HG02571 (cell line): ENCODE data around the gene TP53I13.
"Not testable (repeated sequence)": the region's sequence is repeated elsewhere in the genome, so short reads cannot be mapped to it uniquely, and the experiment has no call there.

Experiments used
- ATAC-seq: cut with Tn5 transposase; IDR thresholded peaks from one replicate; pipeline ENCODE4 v1.9.1; 2021; ENCODE audit warnings: mild to moderate bottlenecking, moderate library complexity; ENCODE audit not compliant: unreplicated experiment

The TP53I13 gene, protein sequence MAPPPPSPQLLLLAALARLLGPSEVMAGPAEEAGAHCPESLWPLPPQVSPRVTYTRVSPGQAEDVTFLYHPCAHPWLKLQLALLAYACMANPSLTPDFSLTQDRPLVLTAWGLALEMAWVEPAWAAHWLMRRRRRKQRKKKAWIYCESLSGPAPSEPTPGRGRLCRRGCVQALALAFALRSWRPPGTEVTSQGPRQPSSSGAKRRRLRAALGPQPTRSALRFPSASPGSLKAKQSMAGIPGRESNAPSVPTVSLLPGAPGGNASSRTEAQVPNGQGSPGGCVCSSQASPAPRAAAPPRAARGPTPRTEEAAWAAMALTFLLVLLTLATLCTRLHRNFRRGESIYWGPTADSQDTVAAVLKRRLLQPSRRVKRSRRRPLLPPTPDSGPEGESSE

GRCh38 chr17:29568331-29569244, at the start of gene TP53I13:
TP53I13 (plus strand) TSS chr17:29568701; CDS start chr17:29568759, 58 bp downstream.
- ATAC-seq: no peak

GRCh38 chr17:29524692-29525091, 43.8 kb upstream of the TP53I13 start:
- no peak for ATAC-seq

GRCh38 chr17:29526322-29526721, 42.2 kb upstream of the TP53I13 start:
- ATAC-seq: no peak

DNA sequence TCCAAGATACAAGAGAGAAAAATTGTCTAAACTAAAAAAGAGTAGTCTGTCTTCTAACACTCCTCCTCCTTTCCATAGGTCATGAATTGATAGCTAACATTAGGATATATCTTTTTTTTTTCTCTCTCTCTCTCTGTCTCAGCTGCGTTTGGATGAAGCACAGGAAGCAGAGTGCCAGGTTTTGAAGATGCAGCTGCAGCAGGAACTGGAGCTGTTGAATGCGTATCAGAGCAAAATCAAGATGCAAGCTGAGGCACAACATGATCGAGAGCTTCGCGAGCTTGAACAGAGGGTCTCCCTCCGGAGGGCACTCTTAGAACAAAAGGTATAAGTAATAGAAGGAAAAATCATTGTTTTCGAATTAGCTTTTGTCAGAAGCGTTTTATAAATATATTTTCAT, 34.5 kb upstream of the TP53I13 start:
- ATAC-seq: no peak

- ATAC-seq: no peak
Measured at GRCh38 chr17:29544066-29544465, 24.4 kb upstream of the TP53I13 start.

DNA sequence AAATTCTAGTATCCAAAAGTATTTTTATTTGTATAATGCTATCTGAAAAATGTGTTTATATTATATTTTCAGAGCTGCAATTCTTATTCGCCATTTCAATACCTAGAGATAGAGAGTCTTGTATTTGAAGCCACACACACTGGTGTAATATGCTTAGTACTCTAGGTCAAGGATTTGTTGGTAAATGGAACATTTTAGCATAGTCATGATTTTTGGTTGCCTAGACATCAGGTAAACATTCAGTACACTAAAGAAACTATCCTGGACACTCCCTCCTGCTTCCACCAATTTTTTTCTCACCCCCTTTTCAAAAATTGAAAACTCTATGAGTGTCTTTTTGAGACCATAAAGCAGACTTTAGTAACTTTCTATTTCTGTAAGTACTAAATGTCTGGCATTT, 22.4 kb upstream of the TP53I13 start:
- ATAC-seq: no peak

GRCh38 chr17:29546830-29547229, 21.7 kb upstream of the TP53I13 start:
- ATAC-seq: no peak

DNA sequence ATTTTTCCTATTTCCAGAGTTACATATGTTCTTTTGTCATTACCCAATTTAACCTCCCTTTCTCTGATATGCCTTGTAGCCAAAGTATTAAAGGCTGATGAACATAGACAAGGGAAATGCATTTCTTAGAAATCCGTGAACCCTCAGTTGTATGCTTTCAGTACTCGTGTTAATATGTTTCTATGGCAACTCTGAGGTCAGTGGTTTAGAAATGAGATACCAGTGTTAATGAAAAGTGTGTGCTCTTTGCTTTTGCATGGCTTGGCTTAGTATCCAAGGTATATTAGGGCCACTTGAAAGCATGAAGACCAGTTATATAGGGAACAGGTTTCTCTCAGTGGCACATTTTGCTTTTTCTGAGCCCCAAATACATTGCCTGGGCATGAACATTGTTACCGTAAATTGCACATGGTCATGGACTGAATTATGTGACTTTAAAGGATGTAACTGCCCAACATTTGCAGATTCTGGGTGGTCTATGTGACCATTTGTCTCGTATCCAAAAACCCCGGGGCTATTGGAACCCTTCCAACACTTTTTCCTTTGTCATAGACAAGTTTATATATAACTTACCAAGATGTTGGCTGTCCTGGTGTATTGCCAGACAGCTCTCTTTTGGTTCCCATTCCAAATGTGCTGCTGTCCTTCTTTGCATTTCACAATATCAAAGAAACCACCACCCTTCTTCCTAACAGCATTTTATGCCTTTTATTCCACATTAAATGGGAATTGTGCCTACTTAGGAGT, 19.2 kb upstream of the TP53I13 start:
- ATAC-seq: no peak

DNA sequence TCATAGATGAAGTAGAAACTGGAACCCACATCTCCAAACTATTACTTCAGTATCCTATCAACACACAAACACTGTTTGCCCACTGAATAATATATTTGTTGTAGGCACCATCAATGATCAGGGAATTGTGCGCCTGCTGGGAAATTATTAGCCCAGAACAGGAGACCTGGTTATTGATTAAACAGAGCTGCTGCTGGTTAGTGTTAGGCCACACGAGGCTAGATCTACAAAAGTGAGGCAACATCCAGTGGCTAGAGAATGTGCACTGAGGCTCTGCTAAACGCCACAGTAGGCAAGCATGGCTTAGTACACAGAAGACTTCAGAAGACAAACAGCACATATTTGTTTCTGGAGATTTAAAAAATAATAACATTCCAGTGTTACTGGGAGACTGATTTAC, 12.7 kb upstream of the TP53I13 start:
- no peak for ATAC-seq

- no peak for ATAC-seq
Measured at GRCh38 chr17:29557085-29557738, 11.3 kb upstream of the TP53I13 start.

DNA sequence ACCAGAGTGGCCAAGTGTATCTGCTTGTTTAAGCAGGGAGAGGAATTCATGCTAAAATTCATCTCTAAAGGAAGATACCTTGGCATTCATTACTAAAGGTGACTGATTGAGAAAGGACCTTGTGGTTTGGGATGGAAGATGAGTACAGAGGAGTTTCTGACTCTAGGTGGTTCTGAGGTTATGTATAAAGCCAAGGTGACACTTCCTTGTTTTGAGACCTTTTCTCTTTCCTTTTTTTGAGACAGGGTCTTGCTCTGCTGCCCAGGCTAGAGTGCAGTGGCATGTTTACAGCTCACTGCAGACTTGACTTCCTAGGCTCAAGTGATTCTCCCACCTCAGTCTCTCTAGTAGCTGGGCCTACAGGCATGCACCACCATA, 10.8 kb upstream of the TP53I13 start:
- no peak for ATAC-seq

DNA sequence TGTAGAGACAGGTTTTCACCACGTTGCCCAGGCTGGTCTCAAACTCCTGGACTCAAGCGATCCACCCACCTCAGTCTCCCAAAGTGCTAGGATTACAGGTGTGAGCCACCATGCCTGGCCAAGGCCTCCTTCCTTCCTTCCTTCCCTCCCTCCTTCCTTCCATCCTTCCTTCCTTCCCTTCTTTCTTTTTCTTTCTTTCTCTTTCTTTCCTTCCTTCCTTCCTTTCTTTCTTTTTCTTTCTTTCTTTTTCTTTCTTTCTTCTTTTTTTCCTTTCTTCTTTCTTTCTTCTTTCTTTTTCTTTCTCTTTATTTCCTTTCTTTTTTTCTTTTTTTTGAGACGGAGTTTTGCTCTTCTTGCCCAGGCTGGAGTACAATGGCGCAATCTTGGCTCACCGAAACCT, 10.4 kb upstream of the TP53I13 start:
- ATAC-seq: not testable (repeated sequence)

DNA sequence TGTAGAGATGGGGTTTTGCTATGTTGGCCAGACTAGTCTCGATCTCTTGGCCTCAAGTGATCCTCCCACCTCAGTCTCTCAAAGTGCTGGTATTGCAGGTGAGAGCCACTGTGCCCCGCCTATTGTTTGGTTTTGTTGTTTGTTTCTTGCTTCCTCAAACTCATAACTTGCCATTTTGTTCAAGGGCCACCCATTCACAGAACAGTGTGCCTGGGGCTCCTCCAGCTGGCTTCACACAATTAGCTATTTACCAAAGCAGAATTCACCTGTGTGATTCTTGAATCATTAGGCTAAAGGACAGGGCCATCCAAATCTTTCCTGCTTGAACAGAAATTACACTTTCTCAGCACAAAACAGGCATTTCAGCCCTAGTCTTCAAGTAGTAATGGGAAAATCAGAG, 8.9 kb upstream of the TP53I13 start:
- ATAC-seq: no peak

DNA sequence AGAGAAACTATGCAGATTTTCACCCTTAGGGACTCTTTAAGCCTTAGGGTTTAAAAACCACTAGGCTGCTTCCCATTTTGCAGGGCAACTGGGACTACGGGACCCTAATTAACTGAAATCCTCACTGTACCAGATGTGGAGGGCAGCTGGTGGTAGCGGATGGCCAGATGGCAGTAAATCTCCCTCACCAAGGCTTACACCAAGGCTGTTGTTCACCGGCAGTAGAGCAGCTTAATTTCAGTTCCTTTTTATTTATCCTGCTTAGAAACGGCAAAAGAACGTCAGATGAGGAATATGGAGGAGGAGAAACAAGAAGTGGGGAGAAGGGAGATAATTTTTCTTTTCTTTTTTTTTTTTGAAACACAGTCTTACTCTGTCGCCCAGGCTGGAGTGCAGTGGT, 8.2 kb upstream of the TP53I13 start:
- ATAC-seq: no peak

GRCh38 chr17:29561554-29562517, 6.7 kb upstream of the TP53I13 start:
- no peak for ATAC-seq

DNA sequence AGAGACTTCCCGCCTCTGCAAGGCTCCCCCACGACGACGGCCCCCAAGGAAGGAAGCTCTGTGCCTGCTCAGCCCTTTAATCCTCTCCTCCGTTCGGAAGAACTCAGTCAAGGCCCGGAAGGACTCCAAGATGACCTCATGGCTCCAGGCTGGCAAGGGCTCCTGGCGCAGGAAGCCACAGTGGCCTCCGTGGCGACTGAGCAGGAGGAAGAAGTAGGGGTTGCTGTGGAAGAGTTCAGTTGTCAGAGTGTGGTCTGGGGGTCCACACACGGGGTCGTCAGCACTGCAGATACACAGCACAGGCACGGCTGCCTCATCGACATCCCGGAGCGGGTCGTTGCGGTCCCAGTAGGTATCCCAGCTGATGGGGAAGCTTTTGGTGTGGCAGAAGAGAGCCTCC, 5.9 kb upstream of the TP53I13 start:
- ATAC-seq: no peak

DNA sequence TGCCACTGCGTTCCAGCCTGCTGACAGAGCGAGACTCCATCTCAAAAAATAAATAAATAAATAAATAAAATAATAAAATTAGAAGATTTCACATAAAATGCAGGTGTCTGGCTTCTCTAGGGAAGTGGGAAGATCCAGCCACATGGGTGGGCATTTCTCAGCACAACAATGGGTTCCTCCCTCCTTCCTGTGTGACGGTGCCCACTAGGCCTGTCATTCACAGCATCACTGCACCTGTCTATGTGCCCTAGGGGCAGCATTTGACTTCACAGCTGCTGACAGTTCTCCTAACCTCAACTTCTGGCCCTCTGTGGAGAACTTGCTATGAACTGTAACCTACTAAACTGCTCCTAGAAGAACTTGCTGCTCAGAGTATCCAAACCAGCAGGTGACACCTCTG, 4.7 kb upstream of the TP53I13 start:
- ATAC-seq: no peak

- ATAC-seq: no peak
Measured at GRCh38 chr17:29565643-29566472, 2.6 kb upstream of the TP53I13 start.
